Measurements from ENCODE around the gene GNG7.

- TF ChIP-seq CTCF (IDR thresholded peaks at IDR 0.05; ENCODE audit: insufficient read depth, low read depth, low read length): no peak
- TF ChIP-seq EZH2 (IDR thresholded peaks at IDR 0.05; ENCODE audit: insufficient read depth, low read length): no peak
Observed at GRCh38 chr19:2551172-2551863, 151.2 kb downstream of the GNG7 start.

All from astrocyte (in vitro differentiated cells and primary cell).